H9 (cell line): ENCODE data around the gene SLC29A1. TPM values are rescaled to one million over a fixed set of nuclear protein-coding genes. Genes with fewer than 3 reads are reported as not detected.

Experiments used
- DNase-seq: peaks from one replicate; pipeline ENCODE4 v3.0.0-alpha.2; 2017
- H2AFZ ChIP-seq: one replicate; pipeline ENCODE4 v1.6.1; 2013; ENCODE audit warnings: mild to moderate bottlenecking, low read length, control low read depth, moderate library complexity
- H2AK5ac ChIP-seq: 2 replicates; pipeline ENCODE4 v1.6.1; 2013; ENCODE audit warnings: low read length, control low read depth, mixed read lengths; ENCODE audit not compliant: insufficient read length
- H2BK120ac ChIP-seq: one replicate; pipeline ENCODE4 v1.6.1; 2013; ENCODE audit warnings: low read depth, mild to moderate bottlenecking, low read length, control low read depth, inconsistent platforms; ENCODE audit not compliant: poor library complexity, severe bottlenecking
- H2BK12ac ChIP-seq: 2 replicates; pipeline ENCODE4 v1.6.1; 2013; ENCODE audit warnings: low read length, control low read depth, mixed read lengths, low read depth; ENCODE audit not compliant: insufficient read length
- H2BK15ac ChIP-seq: 2 replicates; pipeline ENCODE4 v1.6.1; 2013; ENCODE audit warnings: low read depth, low read length, control low read depth
- H2BK20ac ChIP-seq: one replicate; pipeline ENCODE4 v1.6.1; 2013; ENCODE audit warnings: low read depth, mild to moderate bottlenecking, low read length, control low read depth, inconsistent platforms; ENCODE audit not compliant: poor library complexity, severe bottlenecking
- H2BK5ac ChIP-seq: 2 replicates; pipeline ENCODE4 v1.6.1; 2013; ENCODE audit warnings: low read length, control low read depth, mixed read lengths; ENCODE audit not compliant: insufficient read length
- H3K14ac ChIP-seq: 2 replicates; pipeline ENCODE4 v1.6.1; 2013; ENCODE audit warnings: low read length, control low read depth; ENCODE audit not compliant: insufficient read depth
- H3K18ac ChIP-seq: 2 replicates; pipeline ENCODE4 v1.6.1; 2013; ENCODE audit warnings: low read depth, mild to moderate bottlenecking, mixed read lengths, low read length, control low read depth; ENCODE audit not compliant: insufficient read length
- H3K23ac ChIP-seq: 2 replicates; pipeline ENCODE4 v1.6.1; 2013; ENCODE audit warnings: low read length, control low read depth, mixed read lengths, low read depth; ENCODE audit not compliant: insufficient read length
- H3K23me2 ChIP-seq: 2 replicates; pipeline ENCODE4 v1.6.1; 2013; ENCODE audit warnings: low read depth, mild to moderate bottlenecking, mixed read lengths, low read length, control low read depth; ENCODE audit not compliant: insufficient read length, poor library complexity, severe bottlenecking
- H3K27ac ChIP-seq: 2 replicates; pipeline ENCODE4 v1.5.1; 2013; ENCODE audit warnings: low read length, control low read depth, mixed read lengths, low read depth; ENCODE audit not compliant: insufficient read length
- H3K27me3 ChIP-seq: 2 replicates; pipeline ENCODE4 v1.6.1; 2013; ENCODE audit warnings: low read length, control low read depth, inconsistent platforms; ENCODE audit not compliant: insufficient read depth
- H3K4ac ChIP-seq: 2 replicates; pipeline ENCODE4 v1.6.1; 2013; ENCODE audit warnings: low read depth, mild to moderate bottlenecking, control low read depth, inconsistent platforms, low read length, moderate library complexity
- H3K4me1 ChIP-seq: 2 replicates; pipeline ENCODE4 v1.6.1; 2013; ENCODE audit warnings: low read length, control low read depth, inconsistent platforms; ENCODE audit not compliant: insufficient read depth
- H3K4me2 ChIP-seq: 2 replicates; pipeline ENCODE4 v1.6.1; 2013; ENCODE audit warnings: low read length, control low read depth, mixed read lengths; ENCODE audit not compliant: insufficient read length, insufficient read depth
- H3K56ac ChIP-seq: 2 replicates; pipeline ENCODE4 v1.6.1; 2013; ENCODE audit warnings: low read depth, mild to moderate bottlenecking, mixed read lengths, low read length, control low read depth; ENCODE audit not compliant: insufficient read length
- H3K79me1 ChIP-seq: 2 replicates; pipeline ENCODE4 v1.6.1; 2013; ENCODE audit warnings: low read depth, mild to moderate bottlenecking, moderate library complexity, low read length, control low read depth, inconsistent platforms; ENCODE audit not compliant: insufficient read depth, poor library complexity, severe bottlenecking
- H3K79me2 ChIP-seq: 2 replicates; pipeline ENCODE4 v1.6.1; 2013; ENCODE audit warnings: low read length, control low read depth, inconsistent platforms; ENCODE audit not compliant: insufficient read depth
- H3K9ac ChIP-seq: 2 replicates; pipeline ENCODE4 v1.6.1; 2013; ENCODE audit warnings: low read length, control low read depth, mixed read lengths; ENCODE audit not compliant: insufficient read length; ENCODE audit errors: extremely low read depth
- H3K9me3 ChIP-seq: one replicate; pipeline ENCODE4 v1.6.1; 2013; ENCODE audit warnings: low read depth, low read length, inconsistent platforms; ENCODE audit not compliant: control insufficient read depth
- H3T11ph ChIP-seq: one replicate; pipeline ENCODE4 v1.6.1; 2013; ENCODE audit warnings: mild to moderate bottlenecking, low read length, control low read depth, inconsistent platforms
- H4K20me1 ChIP-seq: one replicate; pipeline ENCODE4 v1.6.1; 2013; ENCODE audit not compliant: control insufficient read depth, insufficient read length, insufficient read depth
- H4K5ac ChIP-seq: 2 replicates; pipeline ENCODE4 v1.6.1; 2013; ENCODE audit warnings: low read depth, mild to moderate bottlenecking, mixed read lengths, low read length, control low read depth; ENCODE audit not compliant: insufficient read length
- H4K8ac ChIP-seq: replicated peaks from 2 replicates; pipeline ENCODE4 v1.6.1; 2013; ENCODE audit warnings: low read length, control low read depth, mixed read lengths, low read depth; ENCODE audit not compliant: insufficient read length
- H4K91ac ChIP-seq: 2 replicates; pipeline ENCODE4 v1.6.1; 2013; ENCODE audit warnings: low read depth, mild to moderate bottlenecking, moderate library complexity, mixed read lengths, low read length, control low read depth; ENCODE audit not compliant: insufficient read length
- H3K27ac Mint-ChIP-seq, 3 experiments: 2 replicates in 2 of 3; 3 replicates in 1 of 3; pipeline ENCODE4 v1.8.0; 2020 to 2021; ENCODE audit warnings: mixed read lengths in 3 of 3, mild to moderate bottlenecking in 1 of 3, moderate library complexity in 1 of 3
- H3K27me3 Mint-ChIP-seq: 2 replicates; pipeline ENCODE4 v1.8.0; 2021; ENCODE audit warnings: low read depth, mild to moderate bottlenecking, moderate library complexity, mixed read lengths
- H3K36me3 Mint-ChIP-seq, 3 experiments: 2 replicates in 2 of 3; 3 replicates in 1 of 3; pipeline ENCODE4 v1.8.0; 2020 to 2021; ENCODE audit warnings: low read depth in 3 of 3, mixed read lengths in 3 of 3; ENCODE audit not compliant: insufficient read depth in 1 of 3
- H3K4me1 Mint-ChIP-seq, 2 experiments: 2 replicates each; pipeline ENCODE4 v1.8.0; 2020; ENCODE audit warnings: mixed read lengths in 2 of 2
- H3K4me3 Mint-ChIP-seq, 2 experiments: 2 replicates in 1 of 2; 3 replicates in 1 of 2; pipeline ENCODE4 v1.8.0; 2020 to 2021; ENCODE audit warnings: mild to moderate bottlenecking in 2 of 2, mixed read lengths in 2 of 2, moderate library complexity in 1 of 2
- H3K9me3 Mint-ChIP-seq, 2 experiments: 2 replicates in 1 of 2; 3 replicates in 1 of 2; pipeline ENCODE4 v1.8.0; 2020; ENCODE audit warnings: mild to moderate bottlenecking in 2 of 2, mixed read lengths in 2 of 2, moderate library complexity in 1 of 2
- CTCF ChIP-seq: fragments of 200-600 bp; sonication (generic); conservative IDR thresholded peaks from 3 replicates; pipeline ENCODE4 v1.8.0; 2021; ENCODE audit warnings: antibody characterized with exemption, mild to moderate bottlenecking
- WGBS: extraction: QIAGEN DNeasy Blood & Tissue Kit; methylation state at CpG from one replicate; pipeline ENCODE4 v1.1.7; 2013; ENCODE audit warnings: missing lambda C conversion rate, low lambda C conversion rate, mixed read lengths; ENCODE audit not compliant: insufficient read length; ENCODE audit errors: extremely low coverage; 5-methylcytosine and 5-hydroxymethylcytosine counted together
- total RNA-seq: library from RNA; stranded (reverse); gene quantifications from 2 replicates; pipeline ENCODE4 v1.2.1, GENCODE V29; 2021

Gene SLC29A1
- total RNA-seq, 1 experiment from 2014 or later: 124 TPM

- DNase-seq: no peak
- H2AK5ac ChIP-seq: no peak overlapping the region
- H3K27me3 ChIP-seq: peaks cover 7% of the 10 kb centered on the region; the same call in 1 of the 2 replicates
- no peak overlapping the region for H3K27ac ChIP-seq
- no peak for TF ChIP-seq CTCF
- no peaks in the 10 kb centered on the region for H3K9me3 ChIP-seq
- no peak overlapping the region for H3K9ac ChIP-seq
- H3K79me2 ChIP-seq: no peaks in the 10 kb centered on the region
- H2BK20ac ChIP-seq: no peak overlapping the region
- peaks cover 20% of the 10 kb centered on the region for H3K23me2 ChIP-seq
- H2BK12ac ChIP-seq: no peak overlapping the region
- no peak overlapping the region for H3K23ac ChIP-seq
- no peak overlapping the region for H3K4ac ChIP-seq
- H3K27ac Mint-ChIP-seq: no peak overlapping the region; a peak in 1 of 7 replicates
- no peak overlapping the region for H3K4me2 ChIP-seq
- no peak overlapping the region for H2BK120ac ChIP-seq
- H3K14ac ChIP-seq: no peak overlapping the region
- no peak overlapping the region for H2BK5ac ChIP-seq
- peaks cover 47 to 62% of the 10 kb centered on the region in 2 experiments for H3K4me1 Mint-ChIP-seq
- no peak overlapping the region for H3K4me3 Mint-ChIP-seq
- H3K36me3 Mint-ChIP-seq: no peaks in the 10 kb centered on the region
- H3K79me1 ChIP-seq: no peaks in the 10 kb centered on the region
- H3K27me3 Mint-ChIP-seq: peaks cover 24% of the 10 kb centered on the region
- H4K8ac ChIP-seq: no peak overlapping the region
- no peak overlapping the region for H2AFZ ChIP-seq
- WGBS: no CpG with 5 or more reads among the region's 10 CpGs
- no peak overlapping the region for H4K91ac ChIP-seq
- no peak overlapping the region for H3K18ac ChIP-seq
- no peak overlapping the region for H3K56ac ChIP-seq
- peaks cover 12% of the 10 kb centered on the region; the same call in 1 of the 2 replicates for H3K4me1 ChIP-seq
- no peak overlapping the region for H2BK15ac ChIP-seq
- no peak overlapping the region for H3T11ph ChIP-seq
- H4K20me1 ChIP-seq: no peaks in the 10 kb centered on the region
- H3K9me3 Mint-ChIP-seq: no peaks in the 10 kb centered on the region; a peak in 1 of 5 replicates
- H4K5ac ChIP-seq: no peak overlapping the region
Observed at GRCh38 chr6:44267252-44267651, 43.9 kb downstream of the SLC29A1 start.
